ENCODE measurements around the gene G3BP2.

GRCh38 chr4:75685546-75686189, 12.5 kb upstream of the G3BP2 start:
- TF ChIP-seq EP300 (IDR thresholded peaks at IDR 0.05), result no peak
- TF ChIP-seq CTCF (IDR thresholded peaks at IDR 0.05), result no peak

Measured in gastroesophageal sphincter (tissue), 3 donors.